ENCODE results near the gene CFDP1. TPM values are rescaled to one million over a fixed set of nuclear protein-coding genes. Genes with fewer than 3 reads are reported as not detected.

CFDP1 gene
- total RNA-seq, 4 donors from 2014 or later = 32.8 to 55.8 (median 45.7) TPM

DNA sequence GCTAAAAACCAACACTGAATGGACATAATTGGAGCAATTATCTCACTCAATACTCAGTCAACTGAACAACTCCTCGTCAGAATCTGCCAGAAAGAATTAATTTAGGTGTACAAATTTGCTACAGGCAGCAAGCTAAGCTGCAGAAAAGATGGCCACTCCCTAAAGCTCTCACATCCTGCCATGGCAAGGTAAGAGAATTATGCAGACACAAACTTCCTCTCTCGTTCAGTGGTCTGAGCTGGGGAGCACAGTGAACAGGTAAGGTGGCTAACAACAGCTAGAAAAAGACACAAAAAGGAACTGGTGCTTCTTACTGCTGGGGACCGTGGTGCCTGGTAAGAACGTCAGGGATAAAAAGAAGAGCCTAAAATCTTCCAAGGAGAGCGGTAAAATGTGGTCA, 107.0 kb downstream of the CFDP1 start:
- intact Hi-C loops (cut with DNase I) = no loop called here
- TF ChIP-seq, protein P1, sequence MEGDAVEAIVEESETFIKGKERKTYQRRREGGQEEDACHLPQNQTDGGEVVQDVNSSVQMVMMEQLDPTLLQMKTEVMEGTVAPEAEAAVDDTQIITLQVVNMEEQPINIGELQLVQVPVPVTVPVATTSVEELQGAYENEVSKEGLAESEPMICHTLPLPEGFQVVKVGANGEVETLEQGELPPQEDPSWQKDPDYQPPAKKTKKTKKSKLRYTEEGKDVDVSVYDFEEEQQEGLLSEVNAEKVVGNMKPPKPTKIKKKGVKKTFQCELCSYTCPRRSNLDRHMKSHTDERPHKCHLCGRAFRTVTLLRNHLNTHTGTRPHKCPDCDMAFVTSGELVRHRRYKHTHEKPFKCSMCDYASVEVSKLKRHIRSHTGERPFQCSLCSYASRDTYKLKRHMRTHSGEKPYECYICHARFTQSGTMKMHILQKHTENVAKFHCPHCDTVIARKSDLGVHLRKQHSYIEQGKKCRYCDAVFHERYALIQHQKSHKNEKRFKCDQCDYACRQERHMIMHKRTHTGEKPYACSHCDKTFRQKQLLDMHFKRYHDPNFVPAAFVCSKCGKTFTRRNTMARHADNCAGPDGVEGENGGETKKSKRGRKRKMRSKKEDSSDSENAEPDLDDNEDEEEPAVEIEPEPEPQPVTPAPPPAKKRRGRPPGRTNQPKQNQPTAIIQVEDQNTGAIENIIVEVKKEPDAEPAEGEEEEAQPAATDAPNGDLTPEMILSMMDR (IDR thresholded peaks at IDR 0.05) = no peak
- no peak for TF ChIP-seq POLR2A (IDR thresholded peaks at IDR 0.05)
- DNase-seq = no peak
- Histone ChIP-seq H3K4me1 (peaks cover 0 to 22% (median 3%) of the 10 kb centered on the region in 3 donors), H3K4me3 (no peak overlapping the region), H3K27ac (no peak overlapping the region), H3K9me3 (no peaks in the 10 kb centered on the region), H3K36me3 (peaks cover 0 to 8% (median 0%) of the 10 kb centered on the region in 3 donors), H3K27me3 (no peaks in the 10 kb centered on the region)
- 76 to 84% methylated on average over 5 of the region's 5 CpGs for WGBS, 2 donors

DNA sequence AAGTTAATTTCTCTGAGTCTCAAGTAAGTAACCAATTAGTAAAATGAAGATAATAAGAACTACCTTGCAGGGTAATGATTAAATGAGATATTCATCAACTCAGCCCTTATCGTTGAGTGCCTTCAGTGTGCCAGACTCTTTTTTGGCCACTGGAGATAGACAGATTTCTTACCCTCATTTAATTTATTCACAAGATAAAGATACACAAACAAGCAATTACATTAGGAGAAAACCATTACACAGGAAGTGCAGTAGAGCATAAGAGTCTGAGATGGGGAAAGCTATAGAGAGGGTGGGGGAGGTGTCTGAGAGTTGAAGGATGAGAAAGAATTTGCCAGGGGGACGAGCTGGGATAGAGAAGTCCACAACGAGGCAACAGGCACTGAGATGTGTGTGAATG, 109.4 kb downstream of the CFDP1 start:
- intact Hi-C loops (cut with DNase I) = no loop called here
- peak overlapping the region in 1 of 4 donors; percentile 27 for H3K27ac ChIP-seq
- DNase-seq = no peak
- TF ChIP-seq, protein P1 (IDR thresholded peaks at IDR 0.05) = no peak
- TF ChIP-seq POLR2A (IDR thresholded peaks at IDR 0.05) = no peak
- H3K4me1 ChIP-seq = peaks cover 0 to 40% (median 10%) of the 10 kb centered on the region in 3 donors
- H3K36me3 ChIP-seq = peaks cover 0 to 8% (median 0%) of the 10 kb centered on the region in 3 donors
- 78 to 80% methylated on average over 3 of the region's 3 CpGs for WGBS, 2 donors
- H3K9me3 ChIP-seq = no peaks in the 10 kb centered on the region
- no peaks in the 10 kb centered on the region for H3K27me3 ChIP-seq
- no peak overlapping the region for H3K4me3 ChIP-seq

DNA sequence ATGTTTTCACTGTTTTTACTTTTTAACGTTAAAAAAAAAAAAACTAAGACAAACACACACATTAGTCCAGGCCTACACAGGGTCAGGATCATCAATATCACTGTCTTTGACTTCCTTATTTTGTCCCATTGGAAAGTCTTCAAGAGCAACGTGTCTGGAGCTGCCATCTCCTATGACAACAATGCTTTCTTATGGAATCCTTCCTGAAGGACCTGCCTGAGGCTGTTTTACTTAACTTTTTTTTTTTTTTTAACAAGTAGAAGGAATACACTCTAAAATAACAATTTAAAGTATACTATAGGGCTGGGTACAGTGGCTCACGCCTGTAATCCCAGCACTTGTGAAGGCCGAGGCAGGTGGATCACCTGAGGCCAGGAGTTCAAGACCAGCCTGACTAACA, 110.1 kb downstream of the CFDP1 start:
- no peak overlapping the region for H3K4me3 ChIP-seq
- intact Hi-C loops (cut with DNase I) = no loop called here
- no peaks in the 10 kb centered on the region for H3K27me3 ChIP-seq
- no peak for DNase-seq
- H3K36me3 ChIP-seq = peaks cover 0 to 13% (median 0%) of the 10 kb centered on the region in 3 donors
- peaks cover 0 to 40% (median 10%) of the 10 kb centered on the region in 3 donors for H3K4me1 ChIP-seq
- H3K27ac ChIP-seq = peak overlapping the region in 3 of 4 donors; percentile 16 to 47 (median 27)
- no peaks in the 10 kb centered on the region for H3K9me3 ChIP-seq
- WGBS, 2 donors = 28 to 29% methylated on average over 4 of the region's 4 CpGs
- TF ChIP-seq, protein P1 (IDR thresholded peaks at IDR 0.05) = no peak

DNA sequence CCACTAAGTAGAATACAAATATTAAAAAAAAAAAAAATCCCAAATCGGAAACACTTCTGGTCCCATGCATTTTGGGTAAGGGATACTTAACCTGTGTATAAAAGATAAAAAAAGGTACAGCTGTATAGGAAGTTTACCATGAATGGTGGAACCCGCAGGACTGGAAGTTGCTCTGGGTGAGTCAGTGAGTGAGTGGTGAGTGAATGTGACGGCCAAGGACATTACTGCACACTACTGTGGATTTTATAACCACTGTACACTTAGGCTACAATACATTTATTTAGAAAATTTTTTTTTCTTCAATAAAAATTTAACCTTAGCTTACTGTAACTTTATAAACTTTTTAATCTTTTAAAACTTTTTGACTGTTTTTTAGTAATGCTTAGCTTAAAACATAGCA, 110.6 kb downstream of the CFDP1 start:
- TF ChIP-seq, protein P1 (IDR thresholded peaks at IDR 0.05) = no peak
- TF ChIP-seq POLR2A (IDR thresholded peaks at IDR 0.05) = no peak
- Histone ChIP-seq H3K27ac (peak overlapping the region in 3 of 4 donors; percentile 16 to 47 (median 27)), H3K27me3 (no peaks in the 10 kb centered on the region), H3K4me3 (no peak overlapping the region), H3K36me3 (peaks cover 0 to 18% (median 0%) of the 10 kb centered on the region in 3 donors), H3K4me1 (peaks cover 0 to 40% (median 10%) of the 10 kb centered on the region in 3 donors), H3K9me3 (no peaks in the 10 kb centered on the region)
- intact Hi-C loops (cut with DNase I) = no loop called here
- 37 to 55% methylated on average over 3 of the region's 3 CpGs for whole genome bisulfite sequencing, 2 donors
- no peak for DNase-seq

DNA sequence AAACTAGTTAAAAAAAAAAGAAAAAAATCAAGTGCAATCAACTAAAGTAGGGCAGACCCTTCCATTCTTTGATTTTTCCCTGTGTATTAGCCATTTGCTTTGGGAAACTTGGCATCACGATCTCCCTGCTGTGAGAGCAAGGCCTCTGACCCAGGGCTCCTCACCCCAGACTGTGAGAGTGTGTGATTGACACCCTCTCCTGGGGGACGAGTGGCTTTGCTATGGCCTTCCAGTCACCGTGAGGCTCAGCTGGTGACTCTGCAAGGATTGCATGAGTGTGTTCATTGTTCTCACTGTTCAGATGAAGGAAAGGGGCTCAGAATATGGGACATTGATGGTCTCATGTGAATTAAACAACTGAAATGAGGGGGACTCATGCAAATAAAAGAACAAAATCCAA, 112.9 kb downstream of the CFDP1 start:
- TF ChIP-seq, protein P1 (IDR thresholded peaks at IDR 0.05) = no peak
- TF ChIP-seq POLR2A (IDR thresholded peaks at IDR 0.05) = no peak
- H3K9me3 ChIP-seq = no peaks in the 10 kb centered on the region
- H3K4me1 ChIP-seq = peaks cover 0 to 40% (median 10%) of the 10 kb centered on the region in 3 donors
- DNase-seq = no peak
- intact Hi-C loops (cut with DNase I) = no loop called here
- H3K27me3 ChIP-seq = no peaks in the 10 kb centered on the region
- 58 to 81% methylated on average over 3 of the region's 3 CpGs for WGBS, 2 donors
- peaks cover 0 to 14% (median 0%) of the 10 kb centered on the region in 3 donors for H3K36me3 ChIP-seq
- H3K27ac ChIP-seq = no peak overlapping the region
- no peak overlapping the region for H3K4me3 ChIP-seq

All from esophagus squamous epithelium (tissue), 5 donors.